Measurements from ENCODE around the gene PMPCA. TPM values are rescaled to one million over a fixed set of nuclear protein-coding genes. Genes with fewer than 3 reads are reported as not detected.

The PMPCA gene
- total RNA-seq, 1 experiment from 2014 or later: 94.5 TPM

GRCh38 chr9:136412962-136413361, 2.5 kb downstream of the PMPCA start:
- no CpG with 5 or more reads among the region's 9 CpGs for WGBS (ENCODE audit: extremely low coverage, insufficient read length, low lambda C conversion rate)
- Mint-ChIP-seq H3K27me3 (ENCODE audit: low read depth) (peaks cover 3% of the 10 kb centered on the region; the same call in 1 of the 2 replicates), H3K36me3 (ENCODE audit: insufficient read depth in 1 of 3, low read depth in 3 of 3) (peaks cover 46 to 75% (median 60%) of the 10 kb centered on the region in 3 experiments), H3K27ac (peak overlapping the region in 2 of 3 experiments; percentile 73 to 79; a peak in 3 of 7 replicates), H3K4me1 (peaks cover 22 to 25% of the 10 kb centered on the region in 2 experiments), H3K4me3 (peak overlapping the region in 1 of 2 experiments; percentile 40; a peak in 2 of 5 replicates), H3K9me3 (no peaks in the 10 kb centered on the region)
- no peak overlapping the region for H3K4ac ChIP-seq (ENCODE audit: low read depth, low read length)
- peaks cover 14% of the 10 kb centered on the region; the same call in 1 of the 2 replicates for H3K79me2 ChIP-seq (ENCODE audit: insufficient read depth, low read length)
- no peak overlapping the region for H3T11ph ChIP-seq (ENCODE audit: low read length)
- H3K4me1 ChIP-seq (ENCODE audit: insufficient read depth, low read length): no peaks in the 10 kb centered on the region
- no peak overlapping the region for H4K5ac ChIP-seq (ENCODE audit: insufficient read length, low read depth, low read length)
- H3K4me2 ChIP-seq (ENCODE audit: insufficient read depth, insufficient read length, low read length): no peak overlapping the region
- no peaks in the 10 kb centered on the region for H4K20me1 ChIP-seq (ENCODE audit: control insufficient read depth, insufficient read depth, insufficient read length)
- no peak overlapping the region for H2BK20ac ChIP-seq (ENCODE audit: low read depth, low read length, poor library complexity, severe bottlenecking)
- H3K14ac ChIP-seq (ENCODE audit: insufficient read depth, low read length): no peak overlapping the region
- peaks cover 15% of the 10 kb centered on the region for H3K23me2 ChIP-seq (ENCODE audit: insufficient read length, low read depth, low read length, poor library complexity, severe bottlenecking)
- H3K23ac ChIP-seq (ENCODE audit: insufficient read length, low read depth, low read length): no peak overlapping the region
- H3K9me3 ChIP-seq (ENCODE audit: control insufficient read depth, low read depth, low read length): no peaks in the 10 kb centered on the region
- H3K56ac ChIP-seq (ENCODE audit: insufficient read length, low read depth, low read length): no peak overlapping the region
- no peak for DNase-seq
- H3K9ac ChIP-seq (ENCODE audit: extremely low read depth, insufficient read length, low read length): no peak overlapping the region
- no peak overlapping the region for H2BK5ac ChIP-seq (ENCODE audit: insufficient read length, low read length)
- H4K91ac ChIP-seq (ENCODE audit: insufficient read length, low read depth, low read length): no peak overlapping the region
- no peak overlapping the region for H4K8ac ChIP-seq (replicated peaks; ENCODE audit: insufficient read length, low read depth, low read length)
- H2BK120ac ChIP-seq (ENCODE audit: low read depth, low read length, poor library complexity, severe bottlenecking): no peak overlapping the region
- no peak overlapping the region for H2AFZ ChIP-seq (ENCODE audit: low read length)
- H2AK5ac ChIP-seq (ENCODE audit: insufficient read length, low read length): no peak overlapping the region
- no peaks in the 10 kb centered on the region for H3K27me3 ChIP-seq (ENCODE audit: insufficient read depth, low read length)
- H3K18ac ChIP-seq (ENCODE audit: insufficient read length, low read depth, low read length): no peak overlapping the region
- no peak overlapping the region for H2BK15ac ChIP-seq (ENCODE audit: low read depth, low read length)
- no peak overlapping the region for H3K27ac ChIP-seq (ENCODE audit: insufficient read length, low read depth, low read length)
- no peak overlapping the region for H2BK12ac ChIP-seq (ENCODE audit: insufficient read length, low read depth, low read length)
- peaks cover 19% of the 10 kb centered on the region for H3K79me1 ChIP-seq (ENCODE audit: insufficient read depth, low read depth, low read length, poor library complexity, severe bottlenecking)
- TF ChIP-seq CTCF (conservative IDR thresholded peaks at IDR 0.05): no peak
